ENCODE data around the gene CST8. TPM values are rescaled to one million over a fixed set of nuclear protein-coding genes. Genes with fewer than 3 reads are reported as not detected.

CST8 gene
- total RNA-seq, 4 donors from 2014 or later, result not detected

DNA sequence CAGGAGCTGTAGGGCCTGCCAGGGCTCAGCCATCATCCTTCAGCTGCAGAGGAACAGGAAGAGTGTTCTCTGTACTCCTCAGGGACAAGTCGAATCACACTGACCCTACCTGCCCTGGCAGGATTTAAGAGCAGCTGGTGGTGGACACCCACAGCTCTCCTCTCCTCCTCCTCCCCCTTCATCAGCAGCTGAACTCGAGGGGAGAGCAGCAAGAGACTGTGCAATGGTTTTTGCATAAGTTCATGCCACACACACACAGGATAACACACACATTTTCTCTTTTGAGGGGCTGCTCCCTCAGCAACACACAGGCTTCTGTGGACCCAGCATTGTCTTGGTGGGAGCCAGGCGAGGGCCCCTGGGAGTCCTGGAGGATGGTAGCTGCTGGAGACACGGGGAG is 38.1 kb upstream of the CST8 start, which contains the start of gene CST11:
CST11 (minus strand) TSS at position 101 of the 400 bp plus-strand sequence; CDS start at position 36, 65 bp downstream.
- WGBS, 2 donors, result 50 to 59% methylated on average over 4 of the region's 4 CpGs

DNA sequence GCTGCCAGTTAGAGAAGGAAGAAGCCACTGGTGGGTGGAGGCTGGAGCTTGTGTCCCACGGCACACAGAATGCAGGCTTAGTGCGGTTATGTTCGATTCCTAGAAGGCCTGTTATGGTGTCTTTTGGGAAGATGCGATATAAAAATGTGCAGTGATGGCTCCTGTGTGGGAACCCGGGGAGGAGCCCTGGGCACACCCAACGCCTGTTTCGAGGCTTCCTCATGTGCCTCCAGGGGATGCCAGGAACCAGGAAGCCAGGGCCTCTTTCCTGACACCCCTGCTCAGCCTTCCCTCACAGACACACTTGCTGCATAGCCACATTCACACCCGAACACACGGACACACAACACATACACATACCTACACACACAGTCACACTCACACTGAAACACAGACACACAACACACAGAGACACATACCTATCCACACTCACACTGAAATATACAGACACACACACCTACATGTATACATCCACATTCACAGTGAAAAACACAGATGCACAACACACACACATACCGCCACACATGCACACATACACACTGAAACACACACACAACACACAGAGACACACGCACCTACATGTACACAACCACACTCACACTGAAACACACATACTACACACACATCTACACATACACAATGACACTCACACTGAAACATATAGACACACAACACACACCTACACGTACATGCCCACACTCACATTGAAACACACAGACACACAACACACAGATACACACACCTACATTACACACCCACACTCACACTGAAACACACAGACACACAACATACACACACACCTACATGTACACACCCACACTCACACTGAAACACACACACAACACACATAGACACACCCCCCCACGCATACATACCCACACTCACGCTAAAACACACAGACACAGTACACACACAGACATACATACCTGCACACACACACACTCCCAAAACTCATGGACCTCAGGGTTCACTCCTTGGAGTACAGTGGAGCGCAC is 37.1 kb upstream of the CST8 start:
- 85 to 86% methylated on average over 15 of the region's 15 CpGs for WGBS, 2 donors
- DNase-seq (ENCODE audit: low spot score in 2 of 2), result no peak
- Histone ChIP-seq H3K27ac (no peak overlapping the region), H3K9me3 (peaks cover 0 to 3% (median 0%) of the 10 kb centered on the region in 4 donors), H3K4me3 (no peak overlapping the region), H3K36me3 (no peaks in the 10 kb centered on the region), H3K4me1 (no peaks in the 10 kb centered on the region), H3K27me3 (no peaks in the 10 kb centered on the region)
- no peak for TF ChIP-seq POLR2A (IDR thresholded peaks at IDR 0.05)
- TF ChIP-seq, protein P1, sequence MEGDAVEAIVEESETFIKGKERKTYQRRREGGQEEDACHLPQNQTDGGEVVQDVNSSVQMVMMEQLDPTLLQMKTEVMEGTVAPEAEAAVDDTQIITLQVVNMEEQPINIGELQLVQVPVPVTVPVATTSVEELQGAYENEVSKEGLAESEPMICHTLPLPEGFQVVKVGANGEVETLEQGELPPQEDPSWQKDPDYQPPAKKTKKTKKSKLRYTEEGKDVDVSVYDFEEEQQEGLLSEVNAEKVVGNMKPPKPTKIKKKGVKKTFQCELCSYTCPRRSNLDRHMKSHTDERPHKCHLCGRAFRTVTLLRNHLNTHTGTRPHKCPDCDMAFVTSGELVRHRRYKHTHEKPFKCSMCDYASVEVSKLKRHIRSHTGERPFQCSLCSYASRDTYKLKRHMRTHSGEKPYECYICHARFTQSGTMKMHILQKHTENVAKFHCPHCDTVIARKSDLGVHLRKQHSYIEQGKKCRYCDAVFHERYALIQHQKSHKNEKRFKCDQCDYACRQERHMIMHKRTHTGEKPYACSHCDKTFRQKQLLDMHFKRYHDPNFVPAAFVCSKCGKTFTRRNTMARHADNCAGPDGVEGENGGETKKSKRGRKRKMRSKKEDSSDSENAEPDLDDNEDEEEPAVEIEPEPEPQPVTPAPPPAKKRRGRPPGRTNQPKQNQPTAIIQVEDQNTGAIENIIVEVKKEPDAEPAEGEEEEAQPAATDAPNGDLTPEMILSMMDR (IDR thresholded peaks at IDR 0.05), result no peak
- TF ChIP-seq EP300 (IDR thresholded peaks at IDR 0.05), result no peak

More for the DNA sequence above, 38.1 kb upstream of the CST8 start, which contains the start of gene CST11:
- DNase-seq (ENCODE audit: low spot score in 2 of 2), result no peak
- H3K27ac ChIP-seq, result no peak within 1 kb of the TSS
- H3K4me3 ChIP-seq, result no peak within 1 kb of the TSS
- H3K36me3 ChIP-seq, result no peaks in the 10 kb centered on the region
- TF ChIP-seq, protein P1 (IDR thresholded peaks at IDR 0.05), result no peak
- TF ChIP-seq POLR2A (IDR thresholded peaks at IDR 0.05) (no peak), EP300 (IDR thresholded peaks at IDR 0.05) (no peak)
- peaks cover 0 to 3% (median 0%) of the 10 kb centered on the region in 4 donors for H3K9me3 ChIP-seq
- no peaks in the 10 kb centered on the region for H3K4me1 ChIP-seq
- H3K27me3 ChIP-seq, result no peaks in the 10 kb centered on the region

DNA sequence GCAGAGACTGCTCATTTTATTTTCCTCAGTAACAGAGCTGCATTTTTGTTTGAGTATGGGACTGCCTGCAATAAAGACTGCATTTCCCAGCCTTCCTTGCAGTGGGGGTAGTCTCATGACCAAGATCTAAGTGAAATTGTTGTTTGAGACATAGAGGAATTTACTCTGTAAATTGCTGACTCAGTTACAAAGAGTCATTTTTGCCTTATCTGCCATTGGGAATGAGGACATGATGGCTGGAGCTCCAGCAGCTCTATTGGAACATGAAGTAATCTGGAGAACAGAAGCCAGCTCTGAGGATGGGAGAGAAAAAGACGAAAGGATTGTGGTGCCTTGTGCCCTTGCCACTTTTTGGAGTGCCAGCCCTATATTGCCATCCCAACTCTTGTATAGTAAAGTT is 36.1 kb upstream of the CST8 start:
- DNase-seq (ENCODE audit: low spot score in 2 of 2), result no peak
- TF ChIP-seq, protein P1 (IDR thresholded peaks at IDR 0.05), result no peak
- TF ChIP-seq EP300 (IDR thresholded peaks at IDR 0.05) (no peak), POLR2A (IDR thresholded peaks at IDR 0.05) (no peak)
- no peak overlapping the region for H3K27ac ChIP-seq
- no peak overlapping the region for H3K4me3 ChIP-seq
- peaks cover 0 to 3% (median 0%) of the 10 kb centered on the region in 4 donors for H3K9me3 ChIP-seq
- H3K27me3 ChIP-seq, result no peaks in the 10 kb centered on the region
- H3K4me1 ChIP-seq, result no peaks in the 10 kb centered on the region
- no peaks in the 10 kb centered on the region for H3K36me3 ChIP-seq
- 90 to 94% methylated on average over 1 of the region's 1 CpG for WGBS, 2 donors

DNA sequence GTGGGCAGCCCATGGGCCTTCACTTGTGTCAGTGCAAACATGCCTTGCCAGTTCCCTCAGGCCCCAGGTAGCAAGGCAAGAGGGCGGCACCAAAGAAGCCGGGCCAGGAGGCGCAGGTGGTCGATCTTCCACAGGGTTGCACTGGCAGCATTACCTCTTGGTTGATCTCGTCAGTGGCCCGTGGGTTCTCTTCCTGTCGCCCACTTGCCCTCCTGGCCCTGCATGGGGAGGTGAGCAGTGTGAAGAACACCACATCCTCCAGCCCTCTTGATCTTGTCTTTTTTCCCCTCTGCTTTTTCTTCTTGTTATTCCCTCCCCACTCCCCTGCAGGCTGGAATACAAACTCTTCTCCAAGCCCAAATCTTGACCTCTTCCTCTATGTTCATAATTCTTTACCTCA is 35.3 kb upstream of the CST8 start:
- Histone ChIP-seq H3K27me3 (no peaks in the 10 kb centered on the region), H3K36me3 (no peaks in the 10 kb centered on the region), H3K4me1 (no peaks in the 10 kb centered on the region), H3K9me3 (peaks cover 0 to 3% (median 0%) of the 10 kb centered on the region in 4 donors), H3K4me3 (no peak overlapping the region), H3K27ac (no peak overlapping the region)
- 93 to 95% methylated on average over 7 of the region's 7 CpGs for WGBS, 2 donors
- no peak for DNase-seq (ENCODE audit: low spot score in 2 of 2)
- TF ChIP-seq, protein P1 (IDR thresholded peaks at IDR 0.05), result no peak
- TF ChIP-seq EP300 (IDR thresholded peaks at IDR 0.05), result no peak

DNA sequence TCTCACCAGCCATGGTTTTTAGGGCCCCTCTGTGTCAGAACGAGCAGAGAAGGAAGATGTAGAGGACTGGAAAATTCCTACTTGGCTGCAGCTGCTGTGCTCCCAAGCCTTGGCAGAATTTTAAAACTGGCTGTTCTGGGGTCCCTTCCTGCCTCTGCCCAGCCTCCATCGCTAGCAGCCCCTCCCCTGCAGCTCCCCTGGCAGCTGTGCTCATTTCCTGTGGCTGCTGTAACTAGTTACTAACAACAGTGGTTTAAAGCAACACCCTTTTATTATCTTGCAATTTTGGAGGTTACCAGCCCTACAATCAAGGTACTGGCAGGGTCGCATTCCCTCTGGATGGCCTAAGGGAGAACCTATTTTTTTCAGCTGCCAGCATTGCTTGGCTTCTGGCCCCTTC is 34.5 kb upstream of the CST8 start:
- 52 to 54% methylated on average over 3 of the region's 3 CpGs for WGBS, 2 donors
- H3K27ac ChIP-seq, result no peak overlapping the region
- no peak overlapping the region for H3K4me3 ChIP-seq
- TF ChIP-seq EP300 (IDR thresholded peaks at IDR 0.05) (no peak), POLR2A (IDR thresholded peaks at IDR 0.05) (no peak)
- TF ChIP-seq, protein P1 (IDR thresholded peaks at IDR 0.05), result no peak
- H3K9me3 ChIP-seq, result peaks cover 0 to 3% (median 0%) of the 10 kb centered on the region in 4 donors
- H3K4me1 ChIP-seq, result no peaks in the 10 kb centered on the region
- H3K27me3 ChIP-seq, result no peaks in the 10 kb centered on the region
- no peak for DNase-seq (ENCODE audit: low spot score in 2 of 2)
- no peaks in the 10 kb centered on the region for H3K36me3 ChIP-seq
